IMR-90 (cell line): ENCODE measurements around the gene PARVG. TPM values are rescaled to one million over a fixed set of nuclear protein-coding genes. Genes with fewer than 3 reads are reported as not detected.

Source experiments
- ATAC-seq: fragments of 200-7000 bp; cut with Tn5 transposase; 2 replicates; pipeline ENCODE4 v1.9.1; 2020; ENCODE audit warnings: low read depth, mild to moderate bottlenecking, moderate library complexity
- BruUV-seq: library from RNA; stranded (reverse); fragments of 400-500 nt; replicated peaks from 2 replicates; lab custom pipeline; 2021; lab: Mats Ljungman, UMichigan
- CTCF ChIA-PET: fragments of 300-600 bp; formaldehyde crosslinking; extraction: SDS; loops from one replicate; lab custom pipeline; 2021; ENCODE audit warnings: antibody characterized with exemption; lab: Yijun Ruan, JAX
- POLR2A ChIA-PET: fragments of 300-600 bp; sonication (Branson Sonifier 250); formaldehyde crosslinking; loops from one replicate; lab custom pipeline; 2022; ENCODE audit warnings: antibody characterized with exemption; ENCODE audit not compliant: unreplicated experiment; lab: Charles Lee
- DNase-seq: peaks from one replicate; pipeline ENCODE4 v3.0.0; 2013
- H2AFZ ChIP-seq: replicated peaks from 2 replicates; pipeline ENCODE3; 2013; ENCODE audit warnings: low read length, mild to moderate bottlenecking; ENCODE audit not compliant: poor library complexity
- H2AK5ac ChIP-seq: 2 replicates; pipeline ENCODE4 v1.6.1; 2013; ENCODE audit warnings: low read depth, low read length, inconsistent platforms
- H2AK9ac ChIP-seq: replicated peaks from 2 replicates; pipeline ENCODE3; 2013; ENCODE audit warnings: mild to moderate bottlenecking, low read depth, low read length, moderate library complexity; ENCODE audit not compliant: poor library complexity
- H2BK120ac ChIP-seq: 2 replicates; pipeline ENCODE4 v1.6.1; 2013; ENCODE audit warnings: low read depth, low read length, inconsistent platforms
- H2BK15ac ChIP-seq: 3 replicates; pipeline ENCODE4 v1.6.1; 2013; ENCODE audit warnings: low read depth, low read length, inconsistent platforms
- H2BK20ac ChIP-seq: 2 replicates; pipeline ENCODE4 v1.6.1; 2013; ENCODE audit warnings: low read depth, mild to moderate bottlenecking, inconsistent platforms, low read length, moderate library complexity
- H2BK5ac ChIP-seq: 2 replicates; pipeline ENCODE4 v1.6.1; 2013; ENCODE audit warnings: mild to moderate bottlenecking, low read depth, low read length, inconsistent platforms; ENCODE audit not compliant: poor library complexity, severe bottlenecking
- H3K14ac ChIP-seq: replicated peaks from 2 replicates; pipeline ENCODE4 v1.6.1; 2013; ENCODE audit warnings: low read depth, low read length, inconsistent platforms
- H3K18ac ChIP-seq: 2 replicates; pipeline ENCODE4 v1.6.1; 2013; ENCODE audit warnings: low read depth, low read length, control low read depth
- H3K23ac ChIP-seq: 2 replicates; pipeline ENCODE4 v1.6.1; 2013; ENCODE audit warnings: low read depth, low read length, inconsistent platforms
- H3K27ac ChIP-seq: 2 replicates; pipeline ENCODE4 v1.5.1; 2013; ENCODE audit warnings: mild to moderate bottlenecking, control low read depth, low read length; ENCODE audit not compliant: insufficient read depth
- H3K27me3 ChIP-seq: 2 replicates; pipeline ENCODE4 v1.6.1; 2013; ENCODE audit warnings: low read length; ENCODE audit not compliant: control insufficient read depth, insufficient read depth
- H3K36me3 ChIP-seq: 2 replicates; pipeline ENCODE4 v1.6.1; 2013; ENCODE audit warnings: low read length, mixed read lengths; ENCODE audit not compliant: control insufficient read depth, insufficient read depth
- H3K4ac ChIP-seq: 2 replicates; pipeline ENCODE4 v1.6.1; 2013; ENCODE audit warnings: low read depth, low read length, inconsistent platforms
- H3K4me1 ChIP-seq: 2 replicates; pipeline ENCODE4 v1.6.1; 2013; ENCODE audit warnings: low read length, mixed read lengths; ENCODE audit not compliant: control insufficient read depth, insufficient read depth
- H3K4me2 ChIP-seq: 2 replicates; pipeline ENCODE4 v1.6.1; 2013; ENCODE audit warnings: low read depth, mild to moderate bottlenecking, control low read depth, low read length, moderate library complexity
- H3K4me3 ChIP-seq: 2 replicates; pipeline ENCODE4 v1.5.1; 2013; ENCODE audit warnings: low read depth, mild to moderate bottlenecking, control low read depth, low read length, moderate library complexity; ENCODE audit not compliant: insufficient read depth
- H3K56ac ChIP-seq: 2 replicates; pipeline ENCODE4 v1.6.1; 2013; ENCODE audit warnings: low read length, inconsistent platforms; ENCODE audit not compliant: insufficient read depth; ENCODE audit errors: extremely low read depth
- H3K79me1 ChIP-seq, 2 experiments: 2 replicates each; pipeline ENCODE4 v1.6.1; 2013; ENCODE audit warnings: low read length in 2 of 2, inconsistent platforms in 1 of 2, low read depth in 1 of 2
- H3K9ac ChIP-seq: 2 replicates; pipeline ENCODE4 v1.6.1; 2013; ENCODE audit warnings: low read depth, low read length, control low read depth
- H3K9me1 ChIP-seq: 2 replicates; pipeline ENCODE4 v1.6.1; 2013; ENCODE audit warnings: low read length, inconsistent platforms; ENCODE audit not compliant: insufficient read depth
- H3K9me3 ChIP-seq: 2 replicates; pipeline ENCODE4 v1.6.1; 2013; ENCODE audit warnings: low read length; ENCODE audit not compliant: control insufficient read depth, insufficient read depth
- H4K20me1 ChIP-seq: 2 replicates; pipeline ENCODE4 v1.6.1; 2013; ENCODE audit warnings: low read length, inconsistent platforms; ENCODE audit not compliant: insufficient read depth
- H4K5ac ChIP-seq: 2 replicates; pipeline ENCODE4 v1.6.1; 2013; ENCODE audit warnings: mild to moderate bottlenecking, low read depth, low read length, control low read depth
- H4K8ac ChIP-seq, 2 experiments: 2 replicates each; pipeline ENCODE4 v1.6.1; 2013; ENCODE audit warnings: low read depth in 2 of 2, low read length in 2 of 2, control low read depth in 1 of 2, inconsistent platforms in 1 of 2
- H4K91ac ChIP-seq: 2 replicates; pipeline ENCODE4 v1.6.1; 2013; ENCODE audit warnings: low read depth, low read length, inconsistent platforms; ENCODE audit not compliant: insufficient read depth
- CHD1 ChIP-seq: IDR thresholded peaks from 2 replicates; pipeline ENCODE4 v1.6.1; 2012; ENCODE audit warnings: low read depth, low read length, improper control_type of control experiment
- MAFK ChIP-seq: IDR thresholded peaks from 2 replicates; pipeline ENCODE4 v1.6.1; 2012; ENCODE audit warnings: low read depth, low read length, improper control_type of control experiment
- MXI1 ChIP-seq: IDR thresholded peaks from 2 replicates; pipeline ENCODE4 v1.6.1; 2012; ENCODE audit warnings: low read depth, mild to moderate bottlenecking, low read length, moderate library complexity, borderline replicate concordance
- POLR2A ChIP-seq: IDR thresholded peaks from 2 replicates; pipeline ENCODE4 v1.6.1; 2012; ENCODE audit warnings: mild to moderate bottlenecking, low read depth, low read length
- RFX5 ChIP-seq: IDR thresholded peaks from 2 replicates; pipeline ENCODE4 v1.8.0; 2012; ENCODE audit warnings: low read depth, mild to moderate bottlenecking, low read length, moderate library complexity
- WGBS, 2 experiments: methylation state at CpG; one replicate each; pipeline versions ENCODE4 v1.1.5 to v1.1.7; 2013; ENCODE audit warnings: missing lambda C conversion rate in 2 of 2; ENCODE audit not compliant: insufficient read length in 1 of 2; ENCODE audit errors: extremely low coverage in 2 of 2; 5-methylcytosine and 5-hydroxymethylcytosine counted together
- dilution Hi-C: fragments of 300-500 bp; cut with HindIII; formaldehyde crosslinking; loops from one replicate; pipeline ENCODE4 v1.14.3; 2018; ENCODE audit warnings: low sequenced_read_pairs; ENCODE audit not compliant: unreplicated experiment
- in situ Hi-C: fragments of 300-500 bp; cut with MboI; formaldehyde crosslinking; loops from 3 replicates; pipeline ENCODE4 v1.14.3; 2019; ENCODE audit warnings: low sequenced_read_pairs, inconsistent platforms, mixed read lengths
- intact Hi-C: fragments of 100-400 bp; cut with micrococcal nuclease; formaldehyde crosslinking; loops from 2 replicates; pipeline ENCODE4 v1.10.0; 2022
- polyA plus RNA-seq, 3 experiments: library from polyadenylated mRNA; depleted of rRNA; stranded (reverse); fragments of >200 nt; gene quantifications; 2 replicates each; pipeline ENCODE4 v1.2.3, GENCODE V29; 2012; ENCODE audit warnings: low replicate concordance in 1 of 3
- total RNA-seq: library from RNA; depleted of rRNA; stranded (reverse); fragments of >200 nt; gene quantifications from 2 replicates; pipeline ENCODE4 v1.2.3, GENCODE V29; 2012
- TF ChIP-seq, protein P1 (sequence below): fragments of 150-350 bp; IDR thresholded peaks from 2 replicates; pipeline ENCODE4 v1.6.1; 2016; ENCODE audit warnings: low read depth, mild to moderate bottlenecking, low read length, moderate library complexity, borderline replicate concordance

PARVG gene
- total and polyA plus RNA-seq, 2 of the 4 experiments (the other 2 are of a cell fraction), result not detected

GRCh38 chr22:44195189-44195871 is 14.6 kb downstream of the PARVG start:
- no peaks in the 10 kb centered on the region for H3K79me1 ChIP-seq
- ChIA-PET POLR2A (no interaction called here), CTCF (no interaction called here)
- H3K4me3 ChIP-seq, result no peak overlapping the region
- no peak overlapping the region for H2BK20ac ChIP-seq
- ATAC-seq (no peak), DNase-seq (no peak)
- no peak overlapping the region for H3K9ac ChIP-seq
- H2AFZ ChIP-seq, result no peak overlapping the region
- H3K4me2 ChIP-seq, result no peak overlapping the region
- no peak overlapping the region for H3K4ac ChIP-seq
- no peak overlapping the region for H4K91ac ChIP-seq
- H2BK5ac ChIP-seq, result no peak overlapping the region
- H2AK9ac ChIP-seq, result no peak overlapping the region
- in situ Hi-C loops (no loop called here), intact Hi-C loops (no loop called here), dilution Hi-C loops (no loop called here)
- H3K14ac ChIP-seq, result no peak overlapping the region
- H3K27ac ChIP-seq, result no peak overlapping the region
- H3K36me3 ChIP-seq, result no peaks in the 10 kb centered on the region
- no peak overlapping the region for H4K8ac ChIP-seq
- H3K27me3 ChIP-seq, result peaks cover 38% of the 10 kb centered on the region
- H3K9me3 ChIP-seq, result no peaks in the 10 kb centered on the region
- H3K23ac ChIP-seq, result no peak overlapping the region
- H2BK120ac ChIP-seq, result no peak overlapping the region
- H3K4me1 ChIP-seq, result peaks cover 2% of the 10 kb centered on the region; the same call in 1 of the 2 replicates
- 57% methylated on average over 3 of the region's 5 CpGs; no CpG with 5 or more reads in 1 of the 2 experiments for WGBS, 2 experiments
- BruUV-seq, result no TSS peak
- H4K20me1 ChIP-seq, result no peaks in the 10 kb centered on the region
- H3K56ac ChIP-seq, result no peak overlapping the region
- TF ChIP-seq CHD1 (no peak), POLR2A (no peak), MAFK (no peak), RFX5 (no peak), MXI1 (no peak)
- TF ChIP-seq, protein P1, sequence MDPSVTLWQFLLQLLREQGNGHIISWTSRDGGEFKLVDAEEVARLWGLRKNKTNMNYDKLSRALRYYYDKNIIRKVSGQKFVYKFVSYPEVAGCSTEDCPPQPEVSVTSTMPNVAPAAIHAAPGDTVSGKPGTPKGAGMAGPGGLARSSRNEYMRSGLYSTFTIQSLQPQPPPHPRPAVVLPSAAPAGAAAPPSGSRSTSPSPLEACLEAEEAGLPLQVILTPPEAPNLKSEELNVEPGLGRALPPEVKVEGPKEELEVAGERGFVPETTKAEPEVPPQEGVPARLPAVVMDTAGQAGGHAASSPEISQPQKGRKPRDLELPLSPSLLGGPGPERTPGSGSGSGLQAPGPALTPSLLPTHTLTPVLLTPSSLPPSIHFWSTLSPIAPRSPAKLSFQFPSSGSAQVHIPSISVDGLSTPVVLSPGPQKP, result no peak
- no peaks in the 10 kb centered on the region; the same call in 1 of the 2 replicates for H3K9me1 ChIP-seq
- H3K18ac ChIP-seq, result no peak overlapping the region
- no peak overlapping the region for H2AK5ac ChIP-seq
- no peak overlapping the region for H2BK15ac ChIP-seq
- H4K5ac ChIP-seq, result no peak overlapping the region
